ENCODE measurements around the gene OLA1.

DNA sequence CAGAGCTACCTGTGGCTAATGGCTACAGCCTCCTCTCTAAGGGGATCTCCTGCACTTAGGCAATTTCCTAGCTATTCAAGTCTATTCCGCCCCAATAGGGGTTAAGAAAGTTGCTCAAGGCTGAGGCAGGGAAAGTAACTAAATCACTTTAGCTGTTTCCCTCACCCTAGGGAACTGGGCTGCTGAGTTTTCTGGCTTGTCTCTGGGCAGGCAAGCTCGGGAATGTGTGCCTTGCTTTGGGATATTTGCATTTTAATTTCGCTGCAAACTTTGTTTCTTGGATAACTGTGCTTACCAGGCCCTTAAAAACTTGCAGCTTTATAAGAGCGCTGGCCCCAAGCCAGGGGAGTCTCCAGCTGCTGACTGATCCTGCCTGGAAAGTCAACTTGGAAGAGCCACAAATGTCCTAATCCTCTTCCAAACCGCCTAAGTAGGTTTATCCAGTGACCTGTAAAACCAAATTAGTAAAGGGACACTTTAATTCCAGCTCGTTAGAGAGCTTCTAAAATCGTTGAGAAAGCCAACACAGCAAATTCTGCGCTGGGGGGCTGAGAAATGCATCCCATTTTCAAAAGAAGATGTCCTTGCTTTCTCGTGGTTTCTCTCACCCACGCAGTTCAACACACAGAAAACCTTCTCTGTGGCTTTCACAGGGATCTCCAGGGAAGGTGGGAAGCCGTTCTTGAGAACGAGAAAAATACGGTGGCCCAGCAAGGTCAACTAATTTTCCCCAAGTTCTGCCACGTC, 223.6 kb downstream of the OLA1 start:
- TF ChIP-seq HDAC2 (IDR thresholded peaks at IDR 0.05) (no peak), MAFK (IDR thresholded peaks at IDR 0.05; ENCODE audit: partially characterized antibody) (no peak), POLR2A (IDR thresholded peaks at IDR 0.05; ENCODE audit: low read length) (no peak), RCOR1 (IDR thresholded peaks at IDR 0.05; ENCODE audit: low read depth, low read length) (no peak), BHLHE40 (IDR thresholded peaks at IDR 0.05; ENCODE audit: low read depth, low read length) (no peak), PHF8 (IDR thresholded peaks at IDR 0.05; ENCODE audit: borderline replicate concordance, low read depth) (no peak)
- TF ChIP-seq, protein P1, sequence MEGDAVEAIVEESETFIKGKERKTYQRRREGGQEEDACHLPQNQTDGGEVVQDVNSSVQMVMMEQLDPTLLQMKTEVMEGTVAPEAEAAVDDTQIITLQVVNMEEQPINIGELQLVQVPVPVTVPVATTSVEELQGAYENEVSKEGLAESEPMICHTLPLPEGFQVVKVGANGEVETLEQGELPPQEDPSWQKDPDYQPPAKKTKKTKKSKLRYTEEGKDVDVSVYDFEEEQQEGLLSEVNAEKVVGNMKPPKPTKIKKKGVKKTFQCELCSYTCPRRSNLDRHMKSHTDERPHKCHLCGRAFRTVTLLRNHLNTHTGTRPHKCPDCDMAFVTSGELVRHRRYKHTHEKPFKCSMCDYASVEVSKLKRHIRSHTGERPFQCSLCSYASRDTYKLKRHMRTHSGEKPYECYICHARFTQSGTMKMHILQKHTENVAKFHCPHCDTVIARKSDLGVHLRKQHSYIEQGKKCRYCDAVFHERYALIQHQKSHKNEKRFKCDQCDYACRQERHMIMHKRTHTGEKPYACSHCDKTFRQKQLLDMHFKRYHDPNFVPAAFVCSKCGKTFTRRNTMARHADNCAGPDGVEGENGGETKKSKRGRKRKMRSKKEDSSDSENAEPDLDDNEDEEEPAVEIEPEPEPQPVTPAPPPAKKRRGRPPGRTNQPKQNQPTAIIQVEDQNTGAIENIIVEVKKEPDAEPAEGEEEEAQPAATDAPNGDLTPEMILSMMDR (IDR thresholded peaks at IDR 0.05), result no peak
- TF ChIP-seq, protein P2, sequence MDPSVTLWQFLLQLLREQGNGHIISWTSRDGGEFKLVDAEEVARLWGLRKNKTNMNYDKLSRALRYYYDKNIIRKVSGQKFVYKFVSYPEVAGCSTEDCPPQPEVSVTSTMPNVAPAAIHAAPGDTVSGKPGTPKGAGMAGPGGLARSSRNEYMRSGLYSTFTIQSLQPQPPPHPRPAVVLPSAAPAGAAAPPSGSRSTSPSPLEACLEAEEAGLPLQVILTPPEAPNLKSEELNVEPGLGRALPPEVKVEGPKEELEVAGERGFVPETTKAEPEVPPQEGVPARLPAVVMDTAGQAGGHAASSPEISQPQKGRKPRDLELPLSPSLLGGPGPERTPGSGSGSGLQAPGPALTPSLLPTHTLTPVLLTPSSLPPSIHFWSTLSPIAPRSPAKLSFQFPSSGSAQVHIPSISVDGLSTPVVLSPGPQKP (IDR thresholded peaks at IDR 0.05; ENCODE audit: low read depth, low read length), result no peak

Data from A549 (cell line).